Endodermal cell (in vitro differentiated cells): ENCODE results near the gene PITPNM1. TPM values are rescaled to one million over a fixed set of nuclear protein-coding genes. Genes with fewer than 3 reads are reported as not detected.

ENCODE experiments used
- DNase-seq: peaks from one replicate; pipeline ENCODE4 v3.0.0-alpha.2; 2017
- H3K27ac ChIP-seq: 2 replicates; pipeline ENCODE4 v1.5.1; 2013; ENCODE audit warnings: mild to moderate bottlenecking, low read depth, low read length, moderate library complexity
- H3K27me3 ChIP-seq: 2 replicates; pipeline ENCODE4 v1.6.1; 2013; ENCODE audit warnings: mild to moderate bottlenecking, low read length, moderate library complexity; ENCODE audit not compliant: insufficient read depth, control insufficient read depth, poor library complexity, severe bottlenecking
- H3K36me3 ChIP-seq: 2 replicates; pipeline ENCODE4 v1.7.0; 2013; ENCODE audit warnings: mild to moderate bottlenecking, low read length, moderate library complexity; ENCODE audit not compliant: control insufficient read depth, insufficient read depth
- H3K4me1 ChIP-seq: one replicate; pipeline ENCODE4 v1.7.0; 2013; ENCODE audit warnings: low read length; ENCODE audit not compliant: control insufficient read depth, insufficient read depth
- H3K4me3 ChIP-seq: 2 replicates; pipeline ENCODE4 v1.5.1; 2013; ENCODE audit warnings: mild to moderate bottlenecking, low read length, moderate library complexity
- H3K9ac ChIP-seq: 2 replicates; pipeline ENCODE4 v1.6.1; 2013; ENCODE audit warnings: mild to moderate bottlenecking, low read length, moderate library complexity; ENCODE audit not compliant: poor library complexity, severe bottlenecking; ENCODE audit errors: extremely low read depth
- H3K9me3 ChIP-seq: 2 replicates; pipeline ENCODE4 v1.6.1; 2013; ENCODE audit warnings: mild to moderate bottlenecking, low read length, moderate library complexity; ENCODE audit not compliant: control insufficient read depth
- H3K27ac Mint-ChIP-seq: 2 replicates; pipeline ENCODE4 v1.8.0; 2020; ENCODE audit warnings: mixed read lengths
- H3K27me3 Mint-ChIP-seq: 2 replicates; pipeline ENCODE4 v1.8.0; 2021; ENCODE audit warnings: mild to moderate bottlenecking, mixed read lengths; ENCODE audit not compliant: insufficient read depth
- H3K36me3 Mint-ChIP-seq: 2 replicates; pipeline ENCODE4 v1.8.0; 2020; ENCODE audit warnings: low read depth, mixed read lengths
- H3K4me1 Mint-ChIP-seq: 2 replicates; pipeline ENCODE4 v1.8.0; 2020; ENCODE audit warnings: mixed read lengths
- H3K4me3 Mint-ChIP-seq: 2 replicates; pipeline ENCODE4 v1.8.0; 2020; ENCODE audit warnings: mild to moderate bottlenecking, moderate library complexity, mixed read lengths
- H3K9me3 Mint-ChIP-seq: 2 replicates; pipeline ENCODE4 v1.8.0; 2020; ENCODE audit warnings: mild to moderate bottlenecking, mixed read lengths
- WGBS, 2 experiments: methylation state at CpG; one replicate each; pipeline versions ENCODE4 v1.1.5 to v1.1.7; 2013; ENCODE audit warnings: missing lambda C conversion rate in 2 of 2, mixed read lengths in 1 of 2; ENCODE audit not compliant: insufficient coverage in 1 of 2, insufficient read length in 1 of 2; 5-methylcytosine and 5-hydroxymethylcytosine counted together
- total RNA-seq, 2 donors: library from RNA; stranded (reverse); fragmentation: NEBNext Ultra II Directional in 1 of 2; extraction: Animal tissue kit (Norgen Biotek cat#: 25700) in 1 of 2; gene quantifications; 2 replicates in 1 of 2; 3 replicates in 1 of 2; pipeline ENCODE4 v1.2.1, GENCODE V29; 2021
- TF ChIP-seq, protein P1 (sequence below): fragments of 200-600 bp; sonication (generic); conservative IDR thresholded peaks from 2 replicates; pipeline ENCODE4 v1.5.0; 2021; ENCODE audit warnings: antibody characterized with exemption, mild to moderate bottlenecking

Gene PITPNM1
- total RNA-seq, 2 donors from 2014 or later = 94.6 to 104 TPM

DNA sequence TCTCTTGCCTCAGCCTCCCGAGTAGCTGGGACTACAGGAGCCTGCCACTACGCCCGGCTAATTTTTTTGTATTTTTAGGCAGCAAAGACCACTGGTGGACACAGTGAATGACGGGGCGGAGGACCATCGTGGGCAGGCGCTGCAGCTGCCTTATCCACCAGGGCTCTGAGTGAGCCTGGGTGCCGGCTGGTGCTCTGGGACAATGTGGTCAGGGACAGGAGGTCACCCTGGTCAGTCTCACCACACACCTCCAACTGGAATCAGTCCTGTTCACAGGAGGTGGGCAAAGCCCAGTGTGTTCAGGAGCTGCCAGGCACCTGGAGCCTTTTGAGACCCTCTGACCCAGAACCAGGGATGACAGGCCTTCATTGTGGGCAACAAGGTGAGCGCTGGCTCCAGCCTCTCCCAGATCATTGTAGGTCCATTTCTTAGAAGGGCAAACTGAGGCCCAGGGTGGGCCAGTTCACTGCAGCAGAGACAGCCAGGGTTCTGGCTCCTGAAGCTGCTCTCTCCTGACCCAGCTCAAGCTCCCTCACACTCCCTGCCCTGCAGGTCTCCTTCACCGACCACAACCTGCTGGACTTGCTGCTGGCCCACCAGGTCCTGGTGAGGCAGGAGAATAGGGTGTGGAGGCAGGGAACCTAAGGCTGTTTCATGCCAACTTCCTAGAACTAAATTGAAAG lies 33.8 kb upstream of the PITPNM1 start:
- 84 to 88% methylated on average over 7 to 10 of the region's 10 CpGs for WGBS, 2 experiments
- TF ChIP-seq, protein P1, sequence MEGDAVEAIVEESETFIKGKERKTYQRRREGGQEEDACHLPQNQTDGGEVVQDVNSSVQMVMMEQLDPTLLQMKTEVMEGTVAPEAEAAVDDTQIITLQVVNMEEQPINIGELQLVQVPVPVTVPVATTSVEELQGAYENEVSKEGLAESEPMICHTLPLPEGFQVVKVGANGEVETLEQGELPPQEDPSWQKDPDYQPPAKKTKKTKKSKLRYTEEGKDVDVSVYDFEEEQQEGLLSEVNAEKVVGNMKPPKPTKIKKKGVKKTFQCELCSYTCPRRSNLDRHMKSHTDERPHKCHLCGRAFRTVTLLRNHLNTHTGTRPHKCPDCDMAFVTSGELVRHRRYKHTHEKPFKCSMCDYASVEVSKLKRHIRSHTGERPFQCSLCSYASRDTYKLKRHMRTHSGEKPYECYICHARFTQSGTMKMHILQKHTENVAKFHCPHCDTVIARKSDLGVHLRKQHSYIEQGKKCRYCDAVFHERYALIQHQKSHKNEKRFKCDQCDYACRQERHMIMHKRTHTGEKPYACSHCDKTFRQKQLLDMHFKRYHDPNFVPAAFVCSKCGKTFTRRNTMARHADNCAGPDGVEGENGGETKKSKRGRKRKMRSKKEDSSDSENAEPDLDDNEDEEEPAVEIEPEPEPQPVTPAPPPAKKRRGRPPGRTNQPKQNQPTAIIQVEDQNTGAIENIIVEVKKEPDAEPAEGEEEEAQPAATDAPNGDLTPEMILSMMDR = no peak

DNA sequence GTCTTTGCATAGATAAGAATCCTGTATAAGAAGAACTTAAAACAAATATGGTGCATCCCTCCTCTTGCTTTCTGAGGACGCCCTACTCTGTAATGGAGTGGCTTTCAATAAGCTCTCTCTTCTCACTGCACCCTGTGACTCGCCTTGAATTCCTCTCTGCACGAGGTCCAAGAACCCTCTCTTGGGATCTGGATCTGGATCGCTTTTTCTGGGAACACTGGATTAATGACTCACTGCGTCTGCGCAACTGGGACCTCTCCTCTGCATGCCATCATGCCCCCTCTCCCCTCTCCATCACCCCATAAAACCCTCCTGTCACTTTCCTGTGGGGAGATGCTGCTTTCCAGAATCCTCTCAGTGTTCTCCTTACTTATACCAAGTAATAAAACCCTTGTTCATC lies 33.1 kb upstream of the PITPNM1 start:
- Histone ChIP-seq H3K36me3 (no peaks in the 10 kb centered on the region), H3K27ac (no peak overlapping the region), H3K4me1 (no peaks in the 10 kb centered on the region), H3K9ac (no peak overlapping the region), H3K27me3 (no peaks in the 10 kb centered on the region), H3K4me3 (no peak overlapping the region), H3K9me3 (peaks cover 35% of the 10 kb centered on the region)
- no peak for DNase-seq
- Mint-ChIP-seq H3K36me3 (no peaks in the 10 kb centered on the region), H3K9me3 (peaks cover 51% of the 10 kb centered on the region), H3K27me3 (peaks cover 4% of the 10 kb centered on the region), H3K4me3 (no peak overlapping the region), H3K4me1 (peaks cover 4% of the 10 kb centered on the region), H3K27ac (no peak overlapping the region)
- TF ChIP-seq, protein P1 = no peak
- WGBS, 2 experiments = 74 to 87% methylated on average over 3 to 6 of the region's 6 CpGs

More for the DNA sequence above, 33.8 kb upstream of the PITPNM1 start:
- no peak overlapping the region for H3K27ac ChIP-seq
- Mint-ChIP-seq H3K9me3 (peaks cover 45% of the 10 kb centered on the region), H3K4me3 (no peak overlapping the region), H3K27ac (no peak overlapping the region), H3K27me3 (peaks cover 4% of the 10 kb centered on the region), H3K4me1 (peaks cover 4% of the 10 kb centered on the region), H3K36me3 (no peaks in the 10 kb centered on the region)
- no peaks in the 10 kb centered on the region for H3K4me1 ChIP-seq
- H3K36me3 ChIP-seq = no peaks in the 10 kb centered on the region
- H3K9ac ChIP-seq = no peak overlapping the region
- peaks cover 28% of the 10 kb centered on the region for H3K9me3 ChIP-seq
- no peak overlapping the region for H3K4me3 ChIP-seq
- H3K27me3 ChIP-seq = no peaks in the 10 kb centered on the region
- no peak for DNase-seq

DNA sequence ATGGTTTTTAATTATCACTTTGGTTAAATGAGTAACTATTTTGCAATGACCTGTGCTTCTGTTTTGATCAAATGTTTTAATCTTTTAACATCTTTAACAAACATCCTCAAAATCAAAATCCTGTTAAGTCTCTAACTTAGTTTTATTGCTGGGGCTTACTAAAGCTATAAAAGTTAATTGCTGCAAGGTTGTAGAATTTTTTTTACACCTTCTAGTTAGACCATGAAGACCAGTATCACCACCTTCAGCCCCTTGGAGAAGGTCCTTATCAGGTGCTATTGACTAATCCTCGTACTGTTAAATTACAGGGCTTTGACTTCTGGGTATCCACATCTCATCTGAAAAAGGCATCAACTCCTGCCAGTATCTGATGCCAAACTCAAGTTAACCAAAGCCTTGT lies 30.4 kb upstream of the PITPNM1 start:
- Histone ChIP-seq H3K9me3 (peaks cover 44% of the 10 kb centered on the region), H3K4me1 (no peaks in the 10 kb centered on the region), H3K27me3 (no peaks in the 10 kb centered on the region), H3K27ac (no peak overlapping the region), H3K9ac (no peak overlapping the region), H3K36me3 (no peaks in the 10 kb centered on the region), H3K4me3 (no peak overlapping the region)
- Mint-ChIP-seq H3K4me3 (no peak overlapping the region), H3K27ac (no peak overlapping the region), H3K27me3 (peaks cover 6% of the 10 kb centered on the region), H3K4me1 (no peaks in the 10 kb centered on the region), H3K36me3 (no peaks in the 10 kb centered on the region), H3K9me3 (peaks cover 65% of the 10 kb centered on the region)
- WGBS, 2 experiments = 50 to 77% methylated on average over 1 of the region's 1 CpG
- TF ChIP-seq, protein P1 = no peak
- no peak for DNase-seq
